ENCODE measurements around the gene EEF1A1. TPM values are rescaled to one million over a fixed set of nuclear protein-coding genes. Genes with fewer than 3 reads are reported as not detected.

The EEF1A1 gene
- total RNA-seq, 1 experiment from 2014 or later: 12,560 TPM

GRCh38 chr6:73532293-73532692, 11.5 kb upstream of the EEF1A1 start:
- Histone ChIP-seq H3K4me3 (replicated peaks in 1 of 2; ENCODE audit: low read depth in 1 of 2, low read length in 2 of 2) (no peak overlapping the region), H3K4me2 (ENCODE audit: low read length) (no peak overlapping the region), H3K4me1 (ENCODE audit: control insufficient read depth in 1 of 2, insufficient read depth in 2 of 2, low read length in 2 of 2) (no peaks in the 10 kb centered on the region), H2AFZ (ENCODE audit: low read depth, low read length, poor library complexity, severe bottlenecking) (no peak overlapping the region), H3K36me3 (ENCODE audit: control insufficient read depth in 1 of 2, insufficient read depth in 2 of 2, low read length in 2 of 2) (no peaks in the 10 kb centered on the region), H3K27me3 (ENCODE audit: insufficient read depth, low read length) (no peaks in the 10 kb centered on the region), H3K9me3 (ENCODE audit: control insufficient read depth in 1 of 2, insufficient read depth in 1 of 2, low read depth in 1 of 2, low read length in 2 of 2) (no peaks in the 10 kb centered on the region), H4K20me1 (ENCODE audit: insufficient read depth) (no peaks in the 10 kb centered on the region), H3K27ac (ENCODE audit: low read depth, low read length) (no peak overlapping the region), H3K9ac (ENCODE audit: low read length) (no peak overlapping the region), H3K79me2 (ENCODE audit: insufficient read depth, low read length) (no peaks in the 10 kb centered on the region), H3K9me2 (ENCODE audit: insufficient read depth) (no peaks in the 10 kb centered on the region)
- no TSS peak for BruUV-seq (replicated peaks)
- DNase-seq (ENCODE audit: low read depth, low spot score) (no peak), ATAC-seq (no peak)
- CTCF ChIA-PET: no interaction called here
- POLR2A ChIA-PET: interaction anchor here (2.0 kb wide), 1 partner anchor 9 kb away, joined by 7 read pairs; no protein-coding TSS in a partner anchor
- TF ChIP-seq ZBTB33 (IDR thresholded peaks at IDR 0.05; ENCODE audit: extremely low read depth, insufficient replicate concordance, low read length) (no peak), ELF1 (IDR thresholded peaks at IDR 0.05; ENCODE audit: borderline replicate concordance, low read depth) (no peak), EGR1 (IDR thresholded peaks at IDR 0.05; ENCODE audit: low read depth) (no peak), TCF7L2 (IDR thresholded peaks at IDR 0.05; ENCODE audit: borderline replicate concordance, extremely low read depth, insufficient read depth, insufficient read length) (no peak)
- RAD21 ChIA-PET (ENCODE audit: low non-redundant PET in 1 of 2, low total read pairs in 2 of 2, uncharacterized antibody in 2 of 2, unreplicated experiment in 2 of 2): no interaction called here
- intact Hi-C loops (cut with micrococcal nuclease): no loop called here

GRCh38 chr6:73528897-73529296, 8.1 kb upstream of the EEF1A1 start:
- no peak overlapping the region for H3K9ac ChIP-seq (ENCODE audit: low read length)
- no peaks in the 10 kb centered on the region for H3K9me2 ChIP-seq (ENCODE audit: insufficient read depth)
- no peak overlapping the region for H3K27ac ChIP-seq (ENCODE audit: low read depth, low read length)
- no TSS peak for BruUV-seq (replicated peaks)
- POLR2A ChIA-PET: interaction anchor here (1.1 to 1.6 kb wide), 2 partner anchors 8 to 16 kb away, joined by 3 to 6 read pairs; partner anchors contain the start of gene EEF1A1
- DNase-seq (ENCODE audit: low read depth, low spot score) (no peak), ATAC-seq (no peak)
- H4K20me1 ChIP-seq (ENCODE audit: insufficient read depth): no peaks in the 10 kb centered on the region
- H3K4me2 ChIP-seq (ENCODE audit: low read length): no peak overlapping the region
- no peaks in the 10 kb centered on the region for H3K79me2 ChIP-seq (ENCODE audit: insufficient read depth, low read length)
- H3K9me3 ChIP-seq (ENCODE audit: control insufficient read depth in 1 of 2, insufficient read depth in 1 of 2, low read depth in 1 of 2, low read length in 2 of 2): no peaks in the 10 kb centered on the region
- peaks cover 8 to 11% of the 10 kb centered on the region in 2 experiments; a peak in 3 of 4 replicates for H3K4me1 ChIP-seq (ENCODE audit: control insufficient read depth in 1 of 2, insufficient read depth in 2 of 2, low read length in 2 of 2)
- intact Hi-C loops (cut with micrococcal nuclease): no loop called here
- no peak overlapping the region for H2AFZ ChIP-seq (ENCODE audit: low read depth, low read length, poor library complexity, severe bottlenecking)
- no peaks in the 10 kb centered on the region for H3K27me3 ChIP-seq (ENCODE audit: insufficient read depth, low read length)
- H3K36me3 ChIP-seq (ENCODE audit: control insufficient read depth in 1 of 2, insufficient read depth in 2 of 2, low read length in 2 of 2): no peaks in the 10 kb centered on the region
- TF ChIP-seq REST (IDR thresholded peaks at IDR 0.05; ENCODE audit: low read depth) (no peak), SIN3A (IDR thresholded peaks at IDR 0.05; ENCODE audit: low read depth) (no peak), ATF3 (IDR thresholded peaks at IDR 0.05) (no peak)
- RAD21 ChIA-PET (ENCODE audit: low non-redundant PET in 1 of 2, low total read pairs in 2 of 2, uncharacterized antibody in 2 of 2, unreplicated experiment in 2 of 2): no interaction called here
- H3K4me3 ChIP-seq (replicated peaks in 1 of 2; ENCODE audit: low read depth in 1 of 2, low read length in 2 of 2): no peak overlapping the region
- CTCF ChIA-PET: no interaction called here
